Neural progenitor cell (in vitro differentiated cells): ENCODE results near the gene CCDC124.

Experiments
- CTCF ChIP-seq: fragments of 200-600 bp; sonication (generic); IDR thresholded peaks from 2 replicates; pipeline ENCODE4 v1.5.1; 2017; ENCODE audit warnings: antibody characterized with exemption, mild to moderate bottlenecking
- EZH2 ChIP-seq: fragments of 200-600 bp; sonication (generic); IDR thresholded peaks from 2 replicates; pipeline ENCODE4 v1.6.1; 2017; ENCODE audit warnings: antibody characterized with exemption, mild to moderate bottlenecking, moderate library complexity

- no peak for TF ChIP-seq CTCF
- TF ChIP-seq EZH2, result no peak
These were observed 41.7 kb downstream of the CCDC124 start for GRCh38 chr19:17974551-17974950.
